Measurements from ENCODE around the gene CD27.
"Not testable (repeated sequence)": the region's sequence is repeated elsewhere in the genome, so short reads cannot be mapped to it uniquely, and the experiment has no call there.

Gene CD27

DNA sequence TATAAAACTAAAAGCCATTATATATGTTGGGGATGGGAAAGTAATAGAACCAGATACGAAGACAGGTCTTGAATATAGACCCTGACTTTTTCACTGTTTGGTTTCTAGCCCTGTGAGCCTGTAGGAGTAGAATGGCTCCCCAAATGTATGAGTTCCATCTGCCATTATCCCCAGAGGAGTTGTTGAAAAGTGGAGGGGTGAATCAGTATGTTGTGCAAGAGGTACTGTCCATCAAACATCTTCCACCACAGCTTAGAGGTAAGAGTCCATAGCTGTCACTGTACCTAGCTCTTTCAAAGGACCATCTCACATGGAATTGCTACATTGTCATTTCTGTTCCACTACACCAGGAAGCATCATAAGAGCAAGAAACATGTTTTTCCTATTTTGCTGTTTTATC is 50.2 kb downstream of the CD27 start:
- peak overlapping the region; percentile 98 for H3K27ac ChIP-seq
- no peak for TF ChIP-seq ZFX (IDR thresholded peaks at IDR 0.05; ENCODE audit: borderline replicate concordance)
- TF ChIP-seq, protein P1, sequence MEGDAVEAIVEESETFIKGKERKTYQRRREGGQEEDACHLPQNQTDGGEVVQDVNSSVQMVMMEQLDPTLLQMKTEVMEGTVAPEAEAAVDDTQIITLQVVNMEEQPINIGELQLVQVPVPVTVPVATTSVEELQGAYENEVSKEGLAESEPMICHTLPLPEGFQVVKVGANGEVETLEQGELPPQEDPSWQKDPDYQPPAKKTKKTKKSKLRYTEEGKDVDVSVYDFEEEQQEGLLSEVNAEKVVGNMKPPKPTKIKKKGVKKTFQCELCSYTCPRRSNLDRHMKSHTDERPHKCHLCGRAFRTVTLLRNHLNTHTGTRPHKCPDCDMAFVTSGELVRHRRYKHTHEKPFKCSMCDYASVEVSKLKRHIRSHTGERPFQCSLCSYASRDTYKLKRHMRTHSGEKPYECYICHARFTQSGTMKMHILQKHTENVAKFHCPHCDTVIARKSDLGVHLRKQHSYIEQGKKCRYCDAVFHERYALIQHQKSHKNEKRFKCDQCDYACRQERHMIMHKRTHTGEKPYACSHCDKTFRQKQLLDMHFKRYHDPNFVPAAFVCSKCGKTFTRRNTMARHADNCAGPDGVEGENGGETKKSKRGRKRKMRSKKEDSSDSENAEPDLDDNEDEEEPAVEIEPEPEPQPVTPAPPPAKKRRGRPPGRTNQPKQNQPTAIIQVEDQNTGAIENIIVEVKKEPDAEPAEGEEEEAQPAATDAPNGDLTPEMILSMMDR (IDR thresholded peaks at IDR 0.05), result no peak

DNA sequence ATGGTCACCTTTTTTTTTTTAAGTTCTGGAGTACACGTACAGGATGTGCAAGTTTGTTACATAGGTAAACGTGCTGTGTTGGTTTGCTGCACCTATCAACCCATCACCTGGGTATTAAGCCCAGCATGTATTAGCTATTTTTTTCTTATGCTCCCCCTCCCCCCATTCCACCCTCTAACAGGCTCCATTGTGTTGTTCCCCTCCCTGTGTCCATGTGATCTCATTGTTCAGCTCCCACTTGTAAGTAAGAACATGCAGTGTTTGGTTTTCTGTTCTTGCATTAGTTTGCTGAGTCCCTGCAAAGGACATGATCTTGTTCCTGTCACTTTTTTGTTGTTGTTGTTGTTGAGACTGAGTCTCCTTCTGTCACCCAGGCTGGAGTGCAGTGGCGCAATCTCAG is 52.5 kb downstream of the CD27 start:
- not testable (repeated sequence) for H3K27ac ChIP-seq

DNA sequence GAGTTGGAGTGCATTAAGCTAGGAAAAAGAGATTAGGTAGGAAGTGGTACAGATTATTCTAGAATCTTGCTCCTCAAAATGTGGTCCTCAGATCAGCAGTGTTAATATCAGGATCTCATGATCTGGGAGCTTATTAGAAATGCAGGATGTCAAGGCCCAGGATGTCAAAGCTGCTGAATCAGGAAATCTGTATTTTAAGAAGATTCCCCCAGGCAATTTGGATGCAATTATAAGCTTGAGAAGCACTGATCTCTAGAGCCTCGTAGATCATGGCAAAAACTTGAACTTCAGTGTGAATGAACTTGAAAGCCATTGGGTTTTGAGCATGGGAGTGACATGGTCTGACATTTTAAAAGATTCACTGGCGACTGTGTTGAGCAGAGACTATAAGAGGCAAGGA is 55.7 kb downstream of the CD27 start:
- no peak overlapping the region for H3K27ac ChIP-seq
- TF ChIP-seq, protein P1 (IDR thresholded peaks at IDR 0.05), result no peak
- TF ChIP-seq ZFX (IDR thresholded peaks at IDR 0.05; ENCODE audit: borderline replicate concordance), result no peak

Measured in 22Rv1 (cell line).